ENCODE measurements around the gene THSD7A. TPM values are rescaled to one million over a fixed set of nuclear protein-coding genes. Genes with fewer than 3 reads are reported as not detected.

The THSD7A gene
- polyA plus RNA-seq, 1 donor (not counting 4 experiments of a cell fraction or from before 2014, with no cell fraction given) = not detected

DNA sequence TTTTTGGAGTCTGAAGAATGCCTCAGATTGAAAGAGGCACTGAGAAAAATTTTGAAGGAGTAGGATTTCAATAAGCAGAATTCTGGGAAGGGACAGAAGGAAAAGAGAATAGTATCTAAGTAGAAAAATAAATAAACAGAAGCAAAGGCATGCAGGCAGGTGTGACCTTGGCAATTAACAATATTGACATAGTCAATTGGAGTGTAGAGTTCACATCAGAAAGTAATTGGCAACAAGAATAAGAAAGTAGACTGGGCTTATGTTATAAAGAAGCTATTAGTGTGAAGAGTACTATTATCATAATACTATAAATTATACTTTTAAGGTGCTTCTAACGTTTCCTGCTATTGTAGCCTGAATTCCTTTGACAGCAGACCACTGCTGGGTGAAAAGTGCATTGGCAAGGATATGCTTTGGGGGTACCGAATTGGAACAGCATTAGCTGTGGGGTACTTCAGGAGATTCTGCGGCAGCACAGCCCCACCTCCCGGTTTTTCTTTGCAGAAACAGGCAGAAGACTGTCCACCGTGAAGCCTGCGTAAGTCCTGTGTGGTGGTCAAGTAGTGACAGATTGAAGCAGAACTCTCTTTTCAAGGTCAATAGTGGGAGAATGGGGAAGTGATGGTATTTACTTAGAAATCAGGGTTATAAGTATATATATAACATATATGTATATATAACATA lies 357.0 kb downstream of the THSD7A start:
- Histone ChIP-seq H3K9me3 (ENCODE audit: control insufficient read depth, low read depth, low read length) (no peaks in the 10 kb centered on the region), H3K79me2 (ENCODE audit: control insufficient read depth, insufficient read depth, low read length) (no peaks in the 10 kb centered on the region), H4K20me1 (ENCODE audit: control insufficient read depth, extremely low read depth, insufficient read depth, low read length) (no peaks in the 10 kb centered on the region), H3K4me3 (ENCODE audit: control insufficient read depth in 2 of 3, extremely low read depth in 1 of 3, insufficient read depth in 2 of 3, low read depth in 1 of 3, low read length in 3 of 3) (no peak overlapping the region), H3K27ac (ENCODE audit: control insufficient read depth, insufficient read depth, low read length) (no peak overlapping the region), H2AFZ (ENCODE audit: control insufficient read depth, low read length) (no peak overlapping the region), H3K27me3 (ENCODE audit: control insufficient read depth, extremely low read depth, insufficient read depth, low read length) (no peaks in the 10 kb centered on the region), H3K4me1 (ENCODE audit: control insufficient read depth, extremely low read depth, insufficient read depth, low read length) (no peaks in the 10 kb centered on the region), H3K9ac (ENCODE audit: control insufficient read depth, extremely low read depth, insufficient read depth, low read length) (no peak overlapping the region), H3K4me2 (ENCODE audit: control insufficient read depth, extremely low read depth, insufficient read depth, low read depth, low read length) (no peak overlapping the region), H3K36me3 (ENCODE audit: control insufficient read depth in 2 of 2, extremely low read depth in 1 of 2, insufficient read depth in 2 of 2, low read length in 2 of 2) (no peaks in the 10 kb centered on the region), H3K9me1 (ENCODE audit: control insufficient read depth, extremely low read depth, insufficient read depth, low read length) (no peaks in the 10 kb centered on the region)
- TF ChIP-seq, protein P1, sequence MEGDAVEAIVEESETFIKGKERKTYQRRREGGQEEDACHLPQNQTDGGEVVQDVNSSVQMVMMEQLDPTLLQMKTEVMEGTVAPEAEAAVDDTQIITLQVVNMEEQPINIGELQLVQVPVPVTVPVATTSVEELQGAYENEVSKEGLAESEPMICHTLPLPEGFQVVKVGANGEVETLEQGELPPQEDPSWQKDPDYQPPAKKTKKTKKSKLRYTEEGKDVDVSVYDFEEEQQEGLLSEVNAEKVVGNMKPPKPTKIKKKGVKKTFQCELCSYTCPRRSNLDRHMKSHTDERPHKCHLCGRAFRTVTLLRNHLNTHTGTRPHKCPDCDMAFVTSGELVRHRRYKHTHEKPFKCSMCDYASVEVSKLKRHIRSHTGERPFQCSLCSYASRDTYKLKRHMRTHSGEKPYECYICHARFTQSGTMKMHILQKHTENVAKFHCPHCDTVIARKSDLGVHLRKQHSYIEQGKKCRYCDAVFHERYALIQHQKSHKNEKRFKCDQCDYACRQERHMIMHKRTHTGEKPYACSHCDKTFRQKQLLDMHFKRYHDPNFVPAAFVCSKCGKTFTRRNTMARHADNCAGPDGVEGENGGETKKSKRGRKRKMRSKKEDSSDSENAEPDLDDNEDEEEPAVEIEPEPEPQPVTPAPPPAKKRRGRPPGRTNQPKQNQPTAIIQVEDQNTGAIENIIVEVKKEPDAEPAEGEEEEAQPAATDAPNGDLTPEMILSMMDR (optimal IDR thresholded peaks at IDR 0.05 in 1 of 3, IDR thresholded peaks at IDR 0.05 in 1 of 3, conservative IDR thresholded peaks at IDR 0.05 in 1 of 3; ENCODE audit: extremely low read depth in 1 of 3, insufficient read depth in 2 of 3, low read length in 3 of 3) = no peak
- TF ChIP-seq EZH2 (IDR thresholded peaks at IDR 0.05; ENCODE audit: low read length) = no peak
- FAIRE-seq (no peak), DNase-seq (ENCODE audit: low read depth, low spot score) (no peak)
- dilution Hi-C loops (cut with MboI; ENCODE audit: extremely low pct_ligation_motif_present, low sequenced_read_pairs) = no loop called here

DNA sequence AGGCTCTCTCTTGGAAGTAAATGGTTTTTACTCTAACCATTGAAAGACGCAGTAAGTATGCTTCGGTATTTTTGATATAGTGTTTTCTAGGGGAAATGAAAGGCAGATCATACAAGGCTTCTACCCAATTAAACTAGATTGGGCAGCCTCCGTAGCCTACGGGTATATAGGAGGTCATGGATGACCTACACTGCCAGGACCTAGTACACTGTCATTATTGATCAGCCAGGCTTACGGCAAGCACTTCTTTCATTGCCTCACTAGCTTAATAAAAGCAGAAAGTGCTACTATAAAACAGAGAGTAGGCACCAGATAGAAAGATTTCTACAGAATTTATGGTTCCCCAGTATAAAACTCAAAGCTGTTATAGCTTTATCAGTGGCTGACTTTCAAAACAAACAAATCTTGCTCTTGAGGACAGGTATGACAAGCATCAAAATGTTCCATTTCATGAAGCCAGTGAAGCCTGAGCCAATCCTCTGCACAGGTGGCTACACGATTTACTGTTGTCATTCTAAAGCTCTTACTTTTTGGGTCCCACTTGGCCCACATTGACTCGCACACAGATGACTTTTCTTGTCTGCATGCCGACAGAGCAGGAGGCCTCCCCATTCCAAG lies 358.1 kb downstream of the THSD7A start:
- Histone ChIP-seq H3K4me2 (ENCODE audit: control insufficient read depth, extremely low read depth, insufficient read depth, low read depth, low read length) (no peak overlapping the region), H3K27me3 (ENCODE audit: control insufficient read depth, extremely low read depth, insufficient read depth, low read length) (no peaks in the 10 kb centered on the region), H3K79me2 (ENCODE audit: control insufficient read depth, insufficient read depth, low read length) (no peaks in the 10 kb centered on the region), H3K36me3 (ENCODE audit: control insufficient read depth in 2 of 2, extremely low read depth in 1 of 2, insufficient read depth in 2 of 2, low read length in 2 of 2) (no peaks in the 10 kb centered on the region), H3K4me1 (ENCODE audit: control insufficient read depth, extremely low read depth, insufficient read depth, low read length) (no peaks in the 10 kb centered on the region), H3K9ac (ENCODE audit: control insufficient read depth, extremely low read depth, insufficient read depth, low read length) (no peak overlapping the region), H3K9me3 (ENCODE audit: control insufficient read depth, low read depth, low read length) (no peaks in the 10 kb centered on the region), H3K9me1 (ENCODE audit: control insufficient read depth, extremely low read depth, insufficient read depth, low read length) (no peaks in the 10 kb centered on the region), H3K4me3 (ENCODE audit: control insufficient read depth in 2 of 3, extremely low read depth in 1 of 3, insufficient read depth in 2 of 3, low read depth in 1 of 3, low read length in 3 of 3) (no peak overlapping the region), H2AFZ (ENCODE audit: control insufficient read depth, low read length) (no peak overlapping the region), H4K20me1 (ENCODE audit: control insufficient read depth, extremely low read depth, insufficient read depth, low read length) (no peaks in the 10 kb centered on the region), H3K27ac (ENCODE audit: control insufficient read depth, insufficient read depth, low read length) (no peak overlapping the region)
- dilution Hi-C loops (cut with MboI; ENCODE audit: extremely low pct_ligation_motif_present, low sequenced_read_pairs) = no loop called here
- FAIRE-seq (no peak), DNase-seq (ENCODE audit: low read depth, low spot score) (no peak)
- TF ChIP-seq EZH2 (IDR thresholded peaks at IDR 0.05; ENCODE audit: low read length) = no peak
- TF ChIP-seq, protein P1 (optimal IDR thresholded peaks at IDR 0.05 in 1 of 3, IDR thresholded peaks at IDR 0.05 in 1 of 3, conservative IDR thresholded peaks at IDR 0.05 in 1 of 3; ENCODE audit: extremely low read depth in 1 of 3, insufficient read depth in 2 of 3, low read length in 3 of 3) = no peak

All from keratinocyte (primary cell).